ENCODE results near the gene CHN2. TPM values are rescaled to one million over a fixed set of nuclear protein-coding genes. Genes with fewer than 3 reads are reported as not detected.

CHN2 gene
- total RNA-seq, 1 experiment from 2014 or later: 2.1 TPM

DNA sequence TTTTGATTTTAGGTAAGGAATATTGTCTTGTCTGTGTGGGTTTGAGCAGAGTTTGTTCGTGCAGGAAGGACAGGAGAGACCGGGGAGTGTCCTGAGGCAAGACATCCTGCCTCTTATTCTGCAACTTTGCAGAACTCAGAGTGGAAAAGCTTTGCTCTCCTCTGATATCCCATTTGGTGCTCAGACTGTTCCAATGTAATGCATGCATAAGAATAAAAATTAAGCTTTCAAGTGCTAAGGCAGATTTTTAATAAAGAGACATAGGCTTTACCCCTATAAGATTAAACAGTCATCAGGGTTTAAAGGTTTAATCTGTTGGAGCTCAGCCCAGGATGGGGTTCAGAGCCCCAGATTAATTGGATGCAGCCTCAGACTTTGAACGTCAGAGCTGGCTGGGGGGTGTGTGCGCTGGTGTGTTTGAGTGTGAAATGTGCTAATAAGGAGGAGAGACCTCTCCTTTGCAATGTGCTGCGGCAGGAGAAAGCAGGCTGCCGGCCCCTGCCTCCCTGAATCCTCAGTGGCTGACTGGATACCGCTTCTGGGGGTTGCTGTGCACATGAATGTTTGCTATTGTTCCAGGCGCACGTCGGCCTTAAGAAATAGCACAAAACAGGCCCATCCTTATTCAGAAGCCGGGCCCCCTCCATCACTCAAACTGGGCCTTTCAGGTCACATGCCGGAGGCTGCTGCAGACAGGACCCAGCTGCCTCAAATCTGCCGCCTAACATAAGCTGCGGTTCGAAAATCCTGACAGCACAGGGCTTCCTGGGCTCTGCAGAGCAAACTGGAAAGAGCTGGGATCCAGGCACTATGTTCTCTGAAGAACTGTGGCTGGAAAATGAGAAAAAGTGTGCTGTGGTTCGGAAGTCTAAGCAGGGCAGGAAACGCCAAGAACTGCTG, 285.0 kb downstream of the CHN2 start:
- H4K20me1 ChIP-seq (ENCODE audit: insufficient read depth): no peaks in the 10 kb centered on the region
- ATAC-seq: no peak
- H3K27ac ChIP-seq (ENCODE audit: low read depth, low read length): no peak overlapping the region
- no peaks in the 10 kb centered on the region for H3K79me2 ChIP-seq (ENCODE audit: insufficient read depth, low read length)
- no peak overlapping the region for H3K9ac ChIP-seq (ENCODE audit: low read length)
- H2AFZ ChIP-seq (ENCODE audit: low read depth, low read length, poor library complexity, severe bottlenecking): no peak overlapping the region
- RAD21 ChIA-PET (ENCODE audit: low non-redundant PET in 1 of 2, low total read pairs in 2 of 2, uncharacterized antibody in 2 of 2, unreplicated experiment in 2 of 2): no interaction called here
- no TSS peak for BruUV-seq (replicated peaks)
- CTCF ChIA-PET: no interaction called here
- intact Hi-C loops (cut with micrococcal nuclease): no loop called here
- no peaks in the 10 kb centered on the region for H3K9me2 ChIP-seq (ENCODE audit: insufficient read depth)
- POLR2A ChIA-PET: no interaction called here
- no peak for DNase-seq (ENCODE audit: low read depth, low spot score)
- no peak overlapping the region for H3K4me3 ChIP-seq (replicated peaks in 1 of 2; ENCODE audit: low read depth in 1 of 2, low read length in 2 of 2)
- no peaks in the 10 kb centered on the region for H3K9me3 ChIP-seq (ENCODE audit: control insufficient read depth in 1 of 2, insufficient read depth in 1 of 2, low read depth in 1 of 2, low read length in 2 of 2)
- H3K4me1 ChIP-seq (ENCODE audit: control insufficient read depth in 1 of 2, insufficient read depth in 2 of 2, low read length in 2 of 2): no peaks in the 10 kb centered on the region
- no peaks in the 10 kb centered on the region; the same call in 1 of the 2 replicates for H3K27me3 ChIP-seq (ENCODE audit: insufficient read depth, low read length)
- H3K36me3 ChIP-seq (ENCODE audit: control insufficient read depth in 1 of 2, insufficient read depth in 2 of 2, low read length in 2 of 2): no peaks in the 10 kb centered on the region
- TF ChIP-seq CBX3 (IDR thresholded peaks at IDR 0.05; ENCODE audit: low read depth) (no peak), JUND (IDR thresholded peaks at IDR 0.05) (no peak), CTCF (IDR thresholded peaks at IDR 0.05 in 2 of 3, conservative IDR thresholded peaks at IDR 0.05 in 1 of 3; ENCODE audit: borderline replicate concordance in 1 of 3, insufficient read depth in 1 of 3, low read depth in 2 of 3, low read length in 2 of 3) (no peak)
- H3K4me2 ChIP-seq (ENCODE audit: low read length): no peak overlapping the region

GRCh38 chr7:29480451-29480850, 285.9 kb downstream of the CHN2 start:
- H3K9ac ChIP-seq (ENCODE audit: low read length): no peak overlapping the region
- H3K27me3 ChIP-seq (ENCODE audit: insufficient read depth, low read length): no peaks in the 10 kb centered on the region
- no peak for ATAC-seq
- H2AFZ ChIP-seq (ENCODE audit: low read depth, low read length, poor library complexity, severe bottlenecking): no peak overlapping the region
- BruUV-seq (replicated peaks): no TSS peak
- H3K9me3 ChIP-seq (ENCODE audit: control insufficient read depth in 1 of 2, insufficient read depth in 1 of 2, low read depth in 1 of 2, low read length in 2 of 2): no peaks in the 10 kb centered on the region
- CTCF ChIA-PET: no interaction called here
- DNase-seq (ENCODE audit: low read depth, low spot score): no peak
- intact Hi-C loops (cut with micrococcal nuclease): no loop called here
- no peak overlapping the region for H3K4me2 ChIP-seq (ENCODE audit: low read length)
- POLR2A ChIA-PET: no interaction called here
- H3K79me2 ChIP-seq (ENCODE audit: insufficient read depth, low read length): no peaks in the 10 kb centered on the region
- H3K4me3 ChIP-seq (replicated peaks in 1 of 2; ENCODE audit: low read depth in 1 of 2, low read length in 2 of 2): no peak overlapping the region
- no peaks in the 10 kb centered on the region for H4K20me1 ChIP-seq (ENCODE audit: insufficient read depth)
- RAD21 ChIA-PET (ENCODE audit: low non-redundant PET in 1 of 2, low total read pairs in 2 of 2, uncharacterized antibody in 2 of 2, unreplicated experiment in 2 of 2): no interaction called here
- H3K27ac ChIP-seq (ENCODE audit: low read depth, low read length): no peak overlapping the region
- no peaks in the 10 kb centered on the region for H3K36me3 ChIP-seq (ENCODE audit: control insufficient read depth in 1 of 2, insufficient read depth in 2 of 2, low read length in 2 of 2)
- H3K4me1 ChIP-seq (ENCODE audit: control insufficient read depth in 1 of 2, insufficient read depth in 2 of 2, low read length in 2 of 2): no peaks in the 10 kb centered on the region
- no peaks in the 10 kb centered on the region for H3K9me2 ChIP-seq (ENCODE audit: insufficient read depth)
- TF ChIP-seq ZBTB33 (IDR thresholded peaks at IDR 0.05; ENCODE audit: extremely low read depth, insufficient replicate concordance, low read length) (no peak), POLR2AphosphoS5 (IDR thresholded peaks at IDR 0.05; ENCODE audit: low read depth, low read length) (no peak), CTCF (IDR thresholded peaks at IDR 0.05 in 2 of 3, conservative IDR thresholded peaks at IDR 0.05 in 1 of 3; ENCODE audit: borderline replicate concordance in 1 of 3, insufficient read depth in 1 of 3, low read depth in 2 of 3, low read length in 2 of 3) (no peak), FOSL1 (IDR thresholded peaks at IDR 0.05; ENCODE audit: low read depth) (no peak)

All from HCT116 (cell line).